Right lobe of liver (tissue), 4 donors: ENCODE results near the gene HSPA12A.

Experiments used
- POLR2A ChIP-seq: fragments of 450-650 bp; IDR thresholded peaks from one replicate; pipeline ENCODE4 v1.6.1; 2017; ENCODE audit warnings: antibody characterized with exemption, mild to moderate bottlenecking
- TF ChIP-seq, protein P1 (sequence below), 4 donors: fragments of 200-600 bp in 3 of 4; fragments of 450-650 bp in 1 of 4; IDR thresholded peaks; one replicate each; pipeline versions ENCODE4 v1.5.1 to v1.8.0; 2016 to 2022; ENCODE audit warnings: antibody characterized with exemption in 4 of 4, mild to moderate bottlenecking in 2 of 4
- donor health status: DM: no; HTN: no; CAD: no.
- donor health status: DM: no; HTN: no; CAD: no.
- donor health status: DM: no; HTN: yes; CAD: no.

DNA sequence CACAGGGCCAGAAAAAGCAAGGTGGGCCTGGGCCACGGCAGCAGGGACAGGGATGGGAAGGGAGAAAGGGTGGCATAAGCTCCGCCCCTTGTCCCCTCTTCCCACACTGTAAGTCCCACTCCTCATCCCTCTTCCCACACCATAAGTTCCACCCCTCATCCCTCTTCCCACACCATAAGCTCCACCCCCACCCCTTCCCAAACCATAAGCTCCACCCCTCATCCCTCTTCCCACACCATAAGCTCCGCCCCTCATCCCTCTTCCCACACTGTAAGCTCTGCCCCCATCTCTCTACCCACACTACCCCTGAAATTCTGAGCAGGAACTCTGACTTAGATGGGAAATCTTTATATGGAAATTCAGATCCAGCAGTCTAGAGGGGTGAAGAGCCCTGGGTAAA lies 55.7 kb downstream of the HSPA12A start:
- TF ChIP-seq POLR2A: no peak
- TF ChIP-seq, protein P1, sequence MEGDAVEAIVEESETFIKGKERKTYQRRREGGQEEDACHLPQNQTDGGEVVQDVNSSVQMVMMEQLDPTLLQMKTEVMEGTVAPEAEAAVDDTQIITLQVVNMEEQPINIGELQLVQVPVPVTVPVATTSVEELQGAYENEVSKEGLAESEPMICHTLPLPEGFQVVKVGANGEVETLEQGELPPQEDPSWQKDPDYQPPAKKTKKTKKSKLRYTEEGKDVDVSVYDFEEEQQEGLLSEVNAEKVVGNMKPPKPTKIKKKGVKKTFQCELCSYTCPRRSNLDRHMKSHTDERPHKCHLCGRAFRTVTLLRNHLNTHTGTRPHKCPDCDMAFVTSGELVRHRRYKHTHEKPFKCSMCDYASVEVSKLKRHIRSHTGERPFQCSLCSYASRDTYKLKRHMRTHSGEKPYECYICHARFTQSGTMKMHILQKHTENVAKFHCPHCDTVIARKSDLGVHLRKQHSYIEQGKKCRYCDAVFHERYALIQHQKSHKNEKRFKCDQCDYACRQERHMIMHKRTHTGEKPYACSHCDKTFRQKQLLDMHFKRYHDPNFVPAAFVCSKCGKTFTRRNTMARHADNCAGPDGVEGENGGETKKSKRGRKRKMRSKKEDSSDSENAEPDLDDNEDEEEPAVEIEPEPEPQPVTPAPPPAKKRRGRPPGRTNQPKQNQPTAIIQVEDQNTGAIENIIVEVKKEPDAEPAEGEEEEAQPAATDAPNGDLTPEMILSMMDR (IDR thresholded peaks at IDR 0.05): no peak
